ENCODE measurements around the gene MN1. TPM values are rescaled to one million over a fixed set of nuclear protein-coding genes. Genes with fewer than 3 reads are reported as not detected.

MN1 gene
- total RNA-seq, 1 donor from 2014 or later, result 0.27 TPM

GRCh38 chr22:27827604-27828587, 26.3 kb upstream of the MN1 start:
- intact Hi-C loops (cut with micrococcal nuclease), result no loop called here

DNA sequence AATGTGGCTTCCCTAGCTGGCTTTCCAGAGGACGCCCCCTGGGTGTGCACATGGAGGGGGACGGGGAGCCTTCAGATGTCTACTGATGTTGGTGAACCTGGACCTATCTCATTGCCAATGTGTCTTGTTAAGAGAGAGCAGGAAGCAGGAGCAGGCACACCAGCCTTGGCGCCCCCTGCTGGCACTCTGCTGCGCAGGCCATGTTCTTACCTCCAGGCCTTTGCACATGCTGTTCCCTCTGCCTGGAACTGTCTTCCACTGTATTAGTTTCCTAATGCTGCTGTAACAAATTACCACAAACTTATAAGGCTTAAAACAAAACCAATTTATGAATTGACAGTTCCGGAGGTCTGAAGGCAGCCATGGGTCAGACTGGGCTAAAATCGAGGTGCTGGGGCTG, 23.6 kb upstream of the MN1 start:
- intact Hi-C loops (cut with micrococcal nuclease), result no loop called here

- intact Hi-C loops (cut with micrococcal nuclease), result no loop called here
Measured at GRCh38 chr22:27823221-27823620, 21.7 kb upstream of the MN1 start.

- intact Hi-C loops (cut with micrococcal nuclease), result no loop called here
Measured at GRCh38 chr22:27820896-27821866, 19.6 kb upstream of the MN1 start.

- intact Hi-C loops (cut with micrococcal nuclease), result no loop called here
Measured at GRCh38 chr22:27816552-27816951, 15.0 kb upstream of the MN1 start.

DNA sequence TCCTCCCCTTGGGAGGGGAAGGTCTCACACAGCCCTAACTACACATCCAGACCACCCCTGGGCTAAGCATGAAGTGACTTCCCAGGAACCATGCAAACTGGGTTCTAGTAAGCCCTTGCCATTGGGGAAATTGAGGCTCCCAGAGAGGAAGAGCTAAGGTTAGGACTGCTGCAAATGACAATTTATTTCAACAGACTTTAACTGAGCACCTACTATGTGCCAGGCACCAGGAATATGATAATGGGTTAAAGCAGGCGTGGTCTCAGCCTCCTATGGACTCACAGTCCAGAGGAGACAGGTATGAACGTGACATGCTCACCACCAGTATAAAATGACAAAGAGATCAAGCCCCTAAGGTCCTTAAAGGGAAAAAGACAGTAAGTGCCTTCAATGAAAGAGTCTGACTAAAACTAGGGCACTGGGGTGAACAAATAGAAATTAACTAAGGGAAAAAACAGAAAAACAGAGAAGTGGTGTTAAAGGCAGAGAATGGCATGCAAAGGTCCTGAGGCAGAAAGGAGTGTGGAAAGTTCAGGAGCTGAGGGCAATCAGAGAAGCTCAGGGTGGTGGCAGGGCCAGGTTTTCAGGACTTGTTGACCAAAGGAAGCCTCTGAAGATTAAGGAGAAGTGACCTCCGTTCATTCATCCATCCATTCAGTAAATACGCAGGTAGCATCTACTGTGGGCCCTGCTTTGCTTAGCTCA, 14.4 kb upstream of the MN1 start:
- intact Hi-C loops (cut with micrococcal nuclease), result no loop called here

GRCh38 chr22:27814993-27815392, 13.4 kb upstream of the MN1 start:
- intact Hi-C loops (cut with micrococcal nuclease), result no loop called here

DNA sequence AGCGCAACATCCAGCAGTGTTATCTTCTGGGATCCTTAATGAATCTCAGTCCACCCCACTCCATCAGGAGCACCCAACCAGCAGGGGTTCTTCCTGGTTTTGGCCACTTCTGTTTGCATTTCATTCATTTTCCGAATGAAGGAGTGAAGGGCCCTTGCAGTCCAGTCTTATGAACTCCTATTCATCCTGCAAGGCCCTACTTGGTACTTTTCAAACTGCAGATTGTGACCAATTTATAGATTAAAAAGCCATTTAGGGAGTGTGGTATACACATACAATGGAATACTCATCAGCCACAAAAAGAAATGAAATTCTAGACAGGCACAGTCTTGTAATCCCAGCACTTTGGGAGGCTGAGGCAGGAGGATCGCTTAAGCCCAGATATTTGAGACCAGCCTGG, 10.2 kb upstream of the MN1 start:
- intact Hi-C loops (cut with micrococcal nuclease), result no loop called here

GRCh38 chr22:27810609-27811151, 9.1 kb upstream of the MN1 start:
- intact Hi-C loops (cut with micrococcal nuclease), result no loop called here

- intact Hi-C loops (cut with micrococcal nuclease), result no loop called here
Measured at GRCh38 chr22:27809700-27810608, 8.4 kb upstream of the MN1 start.

GRCh38 chr22:27809226-27809603, 7.7 kb upstream of the MN1 start:
- intact Hi-C loops (cut with micrococcal nuclease), result no loop called here

DNA sequence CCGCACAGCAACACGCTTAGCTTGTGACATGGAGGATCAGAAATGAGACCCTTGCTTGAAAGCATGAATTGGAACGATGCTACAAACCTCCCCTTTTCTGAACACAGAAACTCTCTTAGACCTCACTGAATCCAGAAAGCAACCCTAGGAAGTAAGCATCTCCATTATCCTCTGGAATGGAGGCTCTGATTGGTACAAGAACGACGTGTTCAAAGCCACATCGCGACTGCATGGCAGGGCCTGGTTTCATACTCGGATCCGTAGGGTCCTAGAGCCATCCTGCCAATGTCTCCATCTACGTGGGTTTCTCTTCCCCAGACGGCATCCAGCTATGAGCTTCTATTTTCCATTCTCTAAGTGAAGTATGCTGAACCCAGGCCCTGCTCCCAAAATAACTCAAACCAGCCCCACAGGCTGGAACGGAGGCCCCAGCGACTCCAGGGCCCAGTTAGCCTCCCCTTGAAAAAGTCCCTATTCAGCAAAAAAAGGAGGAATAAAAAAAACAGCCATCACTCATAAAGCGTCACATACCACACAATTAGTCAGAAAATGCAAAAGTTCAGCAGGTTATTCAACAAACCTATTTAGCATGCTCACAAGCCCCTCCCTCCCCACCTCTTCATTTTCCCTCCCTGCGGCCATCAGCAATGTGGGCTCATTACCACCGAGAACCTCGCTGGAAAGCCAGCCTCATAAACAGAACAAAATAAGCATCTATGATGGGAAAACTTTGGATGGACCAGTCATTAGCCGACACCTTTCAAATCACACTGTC, 7.1 kb upstream of the MN1 start:
- intact Hi-C loops (cut with micrococcal nuclease), result no loop called here

- intact Hi-C loops (cut with micrococcal nuclease), result no loop called here
Measured at GRCh38 chr22:27805841-27806240, 4.3 kb upstream of the MN1 start.

DNA sequence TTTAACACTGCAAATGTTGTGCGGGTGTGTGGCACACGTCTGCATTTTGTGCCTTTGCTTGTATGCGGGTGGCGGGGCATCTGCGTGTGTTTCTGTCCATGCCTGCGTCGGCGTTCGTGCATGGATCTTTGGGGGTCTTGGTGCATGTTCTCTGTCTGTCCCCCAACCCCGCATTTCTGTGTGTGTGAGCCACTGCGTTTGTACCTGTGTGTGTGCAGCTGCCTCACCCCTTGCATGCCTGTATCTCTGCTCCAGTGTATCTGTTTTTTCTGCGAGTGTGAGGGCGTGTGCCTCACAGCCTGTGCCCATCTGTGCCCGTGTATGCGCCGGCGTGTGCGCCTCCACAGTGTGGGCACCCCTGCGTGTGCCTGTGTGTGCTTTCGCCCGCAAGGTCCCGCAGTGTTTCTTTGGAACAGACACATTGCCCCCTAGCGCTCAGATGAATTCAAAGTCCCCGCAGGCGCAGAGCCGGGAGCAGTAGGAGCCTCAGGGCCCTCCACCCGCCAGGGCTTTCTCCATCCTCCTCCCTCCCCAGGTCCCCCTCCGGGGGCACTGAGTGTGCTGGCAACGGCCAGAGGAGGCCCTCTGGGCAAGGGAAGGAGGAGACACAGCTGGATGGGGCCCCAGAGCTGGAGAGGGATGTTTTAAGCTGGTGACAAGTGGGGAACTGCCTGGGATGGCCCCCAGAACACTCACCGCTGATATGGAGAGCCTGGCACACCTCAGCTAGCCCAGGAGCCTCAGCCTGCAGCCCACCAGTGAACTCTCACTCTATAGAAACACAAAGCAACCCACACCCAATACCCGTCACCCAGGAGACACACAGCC, 3.1 kb upstream of the MN1 start:
- intact Hi-C loops (cut with micrococcal nuclease), result loop anchor here (5.0 kb wide), 1 partner anchor 397 kb away; no protein-coding TSS in a partner anchor

DNA sequence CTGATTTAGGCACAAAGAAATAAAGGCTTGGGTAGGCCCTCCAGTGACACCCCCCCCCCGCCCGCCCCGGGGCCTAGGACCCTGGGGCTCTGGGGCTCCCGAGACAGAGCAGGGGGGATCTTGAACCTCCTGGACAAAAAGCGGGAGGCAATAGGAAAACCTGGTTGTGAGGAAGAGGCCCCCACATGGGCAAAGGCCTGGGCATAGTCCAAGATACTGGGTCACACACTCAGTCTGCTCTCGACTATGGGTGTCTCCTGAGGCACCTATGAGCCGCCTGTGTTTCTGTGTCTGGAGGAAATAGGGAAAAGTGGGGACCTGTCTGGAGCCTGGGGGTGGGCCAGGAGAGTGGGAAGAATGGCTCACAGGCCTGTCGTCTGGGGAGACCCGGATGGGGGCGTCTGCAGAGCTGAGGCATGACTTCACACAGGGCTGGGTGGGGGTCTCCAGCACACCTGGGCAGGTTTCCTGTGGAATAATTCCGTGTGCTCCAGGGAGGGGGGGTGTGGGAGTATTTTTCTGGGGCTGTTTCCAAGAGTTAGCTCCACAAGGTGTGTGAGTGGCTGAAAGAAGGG, 2.4 kb upstream of the MN1 start:
- intact Hi-C loops (cut with micrococcal nuclease), result loop anchor here (5.0 kb wide), 1 partner anchor 397 kb away; no protein-coding TSS in a partner anchor

- intact Hi-C loops (cut with micrococcal nuclease), result loop anchor here (5.0 kb wide), 1 partner anchor 395 kb away; no protein-coding TSS in a partner anchor
Measured at GRCh38 chr22:27802346-27803073, 954 bp upstream of the MN1 start.

DNA sequence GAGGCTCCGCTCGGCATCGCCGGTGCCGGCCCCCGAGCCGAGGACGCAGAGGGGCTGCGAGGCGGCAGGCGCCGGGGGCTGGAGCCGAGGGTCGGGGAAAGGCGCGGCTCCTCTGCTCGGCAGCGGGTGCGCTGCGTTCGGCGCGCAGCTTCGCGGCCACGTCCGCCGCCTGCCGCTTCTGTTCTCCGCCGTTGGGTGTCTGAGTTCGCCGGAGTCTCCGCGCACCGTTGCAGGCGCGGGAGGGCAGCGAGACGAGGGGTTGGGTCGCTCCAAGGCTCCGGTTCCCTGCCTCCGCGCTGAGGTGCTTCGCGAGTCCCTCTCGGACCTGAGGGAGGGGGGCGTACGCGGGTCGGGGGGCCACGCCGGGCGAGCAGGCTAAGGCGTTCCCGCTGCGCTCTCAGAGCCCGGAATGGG, 347 bp downstream of the MN1 start:
- intact Hi-C loops (cut with micrococcal nuclease), result loop anchor here (5.0 kb wide), 1 partner anchor 394 kb away; no protein-coding TSS in a partner anchor

Data from T-helper 2 cell treated with Interferon-gamma antibody and Interleukin-4, amounts not matched to agents 100 ng/mL and 5 ng/mL, for 36 hours (primary cell).